Esophagus muscularis mucosa (tissue), 4 donors: ENCODE data around the gene C3orf85. TPM values are rescaled to one million over a fixed set of nuclear protein-coding genes. Genes with fewer than 3 reads are reported as not detected.

Experiments used
- DNase-seq: peaks from one replicate; pipeline ENCODE4 v3.0.0-alpha.2; 2017; ENCODE audit errors: extremely low spot score
- H3K27ac ChIP-seq, 4 donors: fragments of 200-600 bp; sonication (generic); replicated peaks in 1 of 4; 1 replicate in 3 of 4; 2 replicates in 1 of 4; pipeline ENCODE4 v1.5.1; 2016 to 2019; ENCODE audit warnings: mild to moderate bottlenecking in 1 of 4
- H3K27me3 ChIP-seq, 4 donors: fragments of 200-600 bp; sonication (generic); one replicate each; pipeline versions ENCODE4 v1.5.1 to v1.6.0; 2016 to 2019
- H3K36me3 ChIP-seq, 4 donors: fragments of 200-600 bp; sonication (generic); one replicate each; pipeline ENCODE4 v1.5.1; 2016 to 2019
- H3K4me1 ChIP-seq, 4 donors: fragments of 200-600 bp; sonication (generic); one replicate each; pipeline ENCODE4 v1.5.1; 2016 to 2019
- H3K4me3 ChIP-seq, 4 donors: fragments of 200-600 bp; sonication (generic); 1 replicate in 2 of 4; 2 replicates in 2 of 4; pipeline ENCODE4 v1.5.1; 2016 to 2019; ENCODE audit warnings: mild to moderate bottlenecking in 4 of 4, moderate library complexity in 1 of 4
- H3K9me3 ChIP-seq, 4 donors: fragments of 200-600 bp; sonication (generic); 1 replicate in 3 of 4; 2 replicates in 1 of 4; pipeline ENCODE4 v1.5.1; 2016 to 2019
- CTCF ChIP-seq, 3 experiments: fragments of 200-600 bp in 2 of 3; fragments of 450-650 bp in 1 of 3; sonication (generic) in 2 of 3; IDR thresholded peaks; one replicate each; pipeline ENCODE4 v1.5.1; 2017 to 2019; ENCODE audit warnings: antibody characterized with exemption in 3 of 3, mild to moderate bottlenecking in 2 of 3, moderate library complexity in 1 of 3
- EP300 ChIP-seq: sonication (generic); formaldehyde crosslinking; IDR thresholded peaks from one replicate; pipeline ENCODE4 v1.6.1; 2017; ENCODE audit warnings: antibody characterized with exemption
- POLR2A ChIP-seq: fragments of 450-650 bp; IDR thresholded peaks from one replicate; pipeline ENCODE4 v1.6.1; 2017; ENCODE audit warnings: antibody characterized with exemption, moderate library complexity, mild to moderate bottlenecking, low read depth
- POLR2AphosphoS5 ChIP-seq, 2 donors: sonication (generic); formaldehyde crosslinking; IDR thresholded peaks; one replicate each; pipeline ENCODE4 v1.6.1; 2017; ENCODE audit warnings: antibody characterized with exemption in 2 of 2
- WGBS: methylation state at CpG from one replicate; pipeline ENCODE4 v1.1.5; 2018; 5-methylcytosine and 5-hydroxymethylcytosine counted together
- intact Hi-C: fragments of 100-400 bp; cut with DNase I; formaldehyde crosslinking; loops from one replicate; pipeline ENCODE4 v1.15.1; 2023
- total RNA-seq, 4 donors: library from RNA; depleted of rRNA; stranded (reverse); fragments of >200 nt; gene quantifications; one replicate each; pipeline versions ENCODE4 v1.1.0 to v1.2.1, GENCODE V29; 2016

C3orf85 gene
- total RNA-seq, 4 donors from 2014 or later, result not detected

- Histone ChIP-seq H3K27ac (no peak overlapping the region), H3K27me3 (no peaks in the 10 kb centered on the region), H3K4me1 (no peaks in the 10 kb centered on the region), H3K9me3 (no peaks in the 10 kb centered on the region), H3K36me3 (no peaks in the 10 kb centered on the region), H3K4me3 (no peak overlapping the region)
- 80% methylated on average over 2 of the region's 2 CpGs for WGBS
- TF ChIP-seq POLR2AphosphoS5 (IDR thresholded peaks at IDR 0.05) (no peak), EP300 (no peak), POLR2A (no peak), CTCF (IDR thresholded peaks at IDR 0.05) (no peak)
- no peak for DNase-seq
- intact Hi-C loops, result no loop called here
These were observed 1.2 kb downstream of the C3orf85 start for GRCh38 chr3:109137761-109138160.

GRCh38 chr3:109140318-109140717 lies 3.8 kb downstream of the C3orf85 start:
- no peaks in the 10 kb centered on the region for H3K36me3 ChIP-seq
- 75% methylated on average over 4 of the region's 4 CpGs for WGBS
- H3K4me3 ChIP-seq, result no peak overlapping the region
- DNase-seq, result no peak
- H3K9me3 ChIP-seq, result no peaks in the 10 kb centered on the region
- no peaks in the 10 kb centered on the region for H3K4me1 ChIP-seq
- H3K27ac ChIP-seq, result no peak overlapping the region
- H3K27me3 ChIP-seq, result no peaks in the 10 kb centered on the region
- TF ChIP-seq EP300 (no peak), POLR2A (no peak), CTCF (IDR thresholded peaks at IDR 0.05) (no peak), POLR2AphosphoS5 (IDR thresholded peaks at IDR 0.05) (no peak)
- intact Hi-C loops, result no loop called here

GRCh38 chr3:109143646-109144045 lies 7.1 kb downstream of the C3orf85 start:
- H3K4me3 ChIP-seq, result no peak overlapping the region
- H3K27ac ChIP-seq, result no peak overlapping the region
- no peaks in the 10 kb centered on the region for H3K27me3 ChIP-seq
- TF ChIP-seq POLR2AphosphoS5 (IDR thresholded peaks at IDR 0.05) (no peak), EP300 (no peak)
- no peaks in the 10 kb centered on the region for H3K36me3 ChIP-seq
- DNase-seq, result no peak
- intact Hi-C loops, result no loop called here
- peaks cover 0 to 7% (median 0%) of the 10 kb centered on the region in 4 donors for H3K9me3 ChIP-seq
- WGBS, result 93% methylated on average over 1 of the region's 1 CpG
- no peaks in the 10 kb centered on the region for H3K4me1 ChIP-seq

- H3K36me3 ChIP-seq, result no peaks in the 10 kb centered on the region
- intact Hi-C loops, result no loop called here
- no peak for TF ChIP-seq EP300
- TF ChIP-seq CTCF (IDR thresholded peaks at IDR 0.05), result no peak
- H3K4me3 ChIP-seq, result no peak overlapping the region
- WGBS, result 86% methylated on average over 2 of the region's 2 CpGs
- H3K9me3 ChIP-seq, result peaks cover 0 to 7% (median 0%) of the 10 kb centered on the region in 4 donors
- no peak overlapping the region for H3K27ac ChIP-seq
- DNase-seq, result no peak
- H3K4me1 ChIP-seq, result no peaks in the 10 kb centered on the region
- H3K27me3 ChIP-seq, result no peaks in the 10 kb centered on the region
These were observed 12.6 kb downstream of the C3orf85 start for GRCh38 chr3:109149078-109149477.

GRCh38 chr3:109152320-109152719 lies 15.8 kb downstream of the C3orf85 start:
- DNase-seq, result no peak
- Histone ChIP-seq H3K36me3 (no peaks in the 10 kb centered on the region), H3K27me3 (no peaks in the 10 kb centered on the region), H3K4me1 (no peaks in the 10 kb centered on the region), H3K4me3 (no peak overlapping the region), H3K27ac (no peak overlapping the region), H3K9me3 (no peaks in the 10 kb centered on the region)
- intact Hi-C loops, result no loop called here
- 87% methylated on average over 4 of the region's 4 CpGs for WGBS
- no peak for TF ChIP-seq POLR2AphosphoS5 (IDR thresholded peaks at IDR 0.05)
- no peak for TF ChIP-seq CTCF (IDR thresholded peaks at IDR 0.05)
- no peak for TF ChIP-seq POLR2A
- TF ChIP-seq EP300, result no peak
